Testis (tissue), 3 donors: ENCODE data around the gene THAP8. TPM values are rescaled to one million over a fixed set of nuclear protein-coding genes. Genes with fewer than 3 reads are reported as not detected.

Source experiments
- DNase-seq: peaks from one replicate; pipeline ENCODE4 v3.0.0-alpha.2; 2019
- H3K27ac ChIP-seq, 2 donors: fragments of 200-600 bp; sonication (generic); one replicate each; pipeline ENCODE4 v1.5.1; 2019
- H3K27me3 ChIP-seq: fragments of 200-600 bp; sonication (generic); one replicate; pipeline ENCODE4 v1.5.1; 2019
- H3K36me3 ChIP-seq: fragments of 200-600 bp; sonication (generic); one replicate; pipeline ENCODE4 v1.5.1; 2017; ENCODE audit warnings: low read depth; ENCODE audit errors: missing control alignments
- H3K4me1 ChIP-seq: fragments of 200-600 bp; sonication (generic); one replicate; pipeline ENCODE4 v1.5.1; 2019
- H3K4me3 ChIP-seq, 2 donors: fragments of 200-600 bp; sonication (generic); one replicate each; pipeline ENCODE4 v1.5.1; 2017 to 2019
- H3K9me3 ChIP-seq: fragments of 200-600 bp; sonication (generic); one replicate; pipeline ENCODE4 v1.5.1; 2017
- CTCF ChIP-seq, 3 experiments: fragments of 450-650 bp in 2 of 3; fragments of 200-600 bp in 1 of 3; sonication (generic) in 1 of 3; IDR thresholded peaks; one replicate each; pipeline ENCODE4 v1.5.1; 2016 to 2019; ENCODE audit warnings: antibody characterized with exemption in 3 of 3, mild to moderate bottlenecking in 2 of 3, moderate library complexity in 1 of 3
- POLR2A ChIP-seq: fragments of 450-650 bp; IDR thresholded peaks from one replicate; pipeline ENCODE4 v1.6.1; 2017; ENCODE audit warnings: antibody characterized with exemption, mild to moderate bottlenecking, moderate library complexity
- WGBS, 2 donors: methylation state at CpG; one replicate each; pipeline ENCODE4 v1.1.5; 2018; 5-methylcytosine and 5-hydroxymethylcytosine counted together
- intact Hi-C: fragments of 100-400 bp; cut with DNase I; formaldehyde crosslinking; loops from one replicate; pipeline ENCODE4 v1.15.1; 2023; ENCODE audit warnings: low total_unique reads
- polyA plus RNA-seq: library from polyadenylated mRNA; stranded (reverse); fragments of 350-450 nt; fragmentation: Illumina TruSeq; extraction: RNeasy Lipid Tissue Mini Kit (QIAGEN cat#74804); gene quantifications from one replicate; pipeline ENCODE4 v1.2.3, GENCODE V29; 2014; ENCODE audit warnings: low read depth, low replicate concordance; ENCODE audit not compliant: insufficient read depth
- total RNA-seq, 2 donors: library from RNA; depleted of rRNA; stranded (reverse); fragments of >200 nt; gene quantifications; one replicate each; pipeline ENCODE4 v1.2.3, GENCODE V29; 2016

THAP8 gene
- total and polyA plus RNA-seq, 3 donors from 2014 or later, result 25.0 to 34.2 (median 25.8) TPM

- Histone ChIP-seq H3K27me3 (no peaks in the 10 kb centered on the region), H3K36me3 (no peaks in the 10 kb centered on the region), H3K4me1 (peaks cover 4% of the 10 kb centered on the region), H3K27ac (no peak overlapping the region), H3K4me3 (no peak overlapping the region), H3K9me3 (no peaks in the 10 kb centered on the region)
- intact Hi-C loops, result no loop called here
- TF ChIP-seq POLR2A, result no peak
- no peak for TF ChIP-seq CTCF (IDR thresholded peaks at IDR 0.05)
- WGBS, 2 donors, result 66 to 81% methylated on average over 6 of the region's 6 CpGs
- DNase-seq, result no peak
These were observed 22.8 kb downstream of the THAP8 start for GRCh38 chr19:36031308-36031707.

DNA sequence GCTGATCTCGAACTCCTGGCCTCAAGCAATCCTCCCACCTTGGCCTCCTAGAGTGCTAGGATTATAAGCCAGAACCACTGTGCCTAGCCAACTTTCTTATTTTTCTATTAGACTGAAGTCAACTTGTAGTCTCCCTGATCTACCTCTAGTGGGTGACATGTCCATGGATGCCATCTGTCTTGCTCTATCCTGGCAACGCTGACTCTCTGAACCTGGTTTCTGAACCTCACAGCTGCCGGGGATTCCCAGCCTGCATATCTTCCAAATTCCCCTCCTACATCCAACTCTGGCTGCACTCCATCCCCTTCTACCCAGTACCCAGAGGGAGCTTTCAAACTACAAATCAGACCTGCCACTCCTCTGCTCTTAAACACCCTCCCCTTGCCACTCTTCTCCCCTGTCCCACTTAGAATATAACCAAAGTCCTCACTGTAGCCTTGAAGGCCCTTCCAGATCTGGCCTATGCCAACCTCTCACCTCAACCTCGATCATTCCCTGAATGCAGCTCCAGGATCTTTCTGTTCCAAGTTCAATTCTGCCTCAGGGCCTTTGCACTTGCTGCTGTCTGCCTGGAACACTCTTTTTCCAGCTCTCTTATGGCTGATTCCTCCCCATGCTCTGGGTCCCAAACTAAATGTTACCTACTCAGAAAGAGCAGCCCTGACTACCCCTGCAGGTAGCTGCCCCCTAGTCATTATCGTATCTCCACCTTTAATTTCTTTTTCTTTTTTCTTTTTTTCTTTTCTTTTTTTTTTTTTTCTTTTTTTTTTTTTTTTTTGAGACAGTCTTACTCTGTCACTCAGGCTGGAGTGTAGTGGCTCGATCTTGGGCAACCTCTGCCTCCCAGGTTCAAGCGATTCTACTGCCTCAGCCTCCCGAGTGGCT lies 23.6 kb downstream of the THAP8 start:
- no peaks in the 10 kb centered on the region for H3K27me3 ChIP-seq
- intact Hi-C loops, result no loop called here
- 79 to 80% methylated on average over 8 of the region's 8 CpGs for WGBS, 2 donors
- no peak overlapping the region for H3K4me3 ChIP-seq
- no peak overlapping the region for H3K27ac ChIP-seq
- H3K4me1 ChIP-seq, result peaks cover 4% of the 10 kb centered on the region
- no peak for DNase-seq
- no peaks in the 10 kb centered on the region for H3K36me3 ChIP-seq
- no peaks in the 10 kb centered on the region for H3K9me3 ChIP-seq
- TF ChIP-seq CTCF (IDR thresholded peaks at IDR 0.05), result no peak
- no peak for TF ChIP-seq POLR2A

GRCh38 chr19:36028313-36029041 lies 25.6 kb downstream of the THAP8 start:
- Histone ChIP-seq H3K27me3 (no peaks in the 10 kb centered on the region), H3K4me1 (peaks cover 4% of the 10 kb centered on the region), H3K36me3 (no peaks in the 10 kb centered on the region), H3K9me3 (no peaks in the 10 kb centered on the region), H3K4me3 (no peak overlapping the region), H3K27ac (no peak overlapping the region)
- intact Hi-C loops, result no loop called here
- 66 to 71% methylated on average over 10 of the region's 10 CpGs for WGBS, 2 donors
- TF ChIP-seq POLR2A (no peak), CTCF (IDR thresholded peaks at IDR 0.05) (no peak)
- DNase-seq, result no peak

DNA sequence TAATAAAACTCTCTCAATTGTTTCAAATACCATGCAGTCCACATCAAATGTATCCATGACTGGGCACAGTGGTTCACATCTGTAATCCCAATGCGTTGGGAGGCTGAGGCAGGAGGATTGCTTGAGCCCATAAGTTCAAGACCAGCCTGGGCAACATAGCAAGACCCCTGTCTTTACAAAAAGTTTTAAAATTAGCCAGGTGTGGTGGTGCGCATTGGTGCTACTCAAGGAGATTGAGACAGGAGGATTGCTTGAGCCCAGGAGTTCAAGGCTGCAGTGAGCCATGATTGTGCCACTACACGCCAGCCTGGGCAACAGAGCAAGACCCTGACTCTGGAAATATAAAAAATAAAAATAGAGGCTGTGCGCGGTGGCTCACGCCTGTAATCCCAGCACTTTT lies 26.4 kb downstream of the THAP8 start:
- Histone ChIP-seq H3K27me3 (no peaks in the 10 kb centered on the region), H3K4me3 (no peak overlapping the region), H3K9me3 (no peaks in the 10 kb centered on the region), H3K27ac (no peak overlapping the region), H3K4me1 (peaks cover 4% of the 10 kb centered on the region), H3K36me3 (no peaks in the 10 kb centered on the region)
- intact Hi-C loops, result no loop called here
- DNase-seq, result no peak
- WGBS, 2 donors, result 87 to 93% methylated on average over 6 of the region's 6 CpGs
- no peak for TF ChIP-seq CTCF (IDR thresholded peaks at IDR 0.05)
- TF ChIP-seq POLR2A, result no peak
